Measurements from ENCODE around the gene TPSG1. TPM values are rescaled to one million over a fixed set of nuclear protein-coding genes. Genes with fewer than 3 reads are reported as not detected.

TPSG1 gene
- total RNA-seq, 1 experiment from 2014 or later: not detected

GRCh38 chr16:1180549-1181403 lies 44.3 kb downstream of the TPSG1 start:
- H3K4me2 ChIP-seq (ENCODE audit: low read length): no peak overlapping the region

More at GRCh38 chr16:1180549-1181403, 44.3 kb downstream of the TPSG1 start:
- intact Hi-C loops (cut with micrococcal nuclease): no loop called here
- RAD21 ChIA-PET (ENCODE audit: low non-redundant PET in 1 of 2, low total read pairs in 2 of 2, uncharacterized antibody in 2 of 2, unreplicated experiment in 2 of 2): interaction anchor here in 1 of 2 experiments (0.5 kb wide), 1 partner anchor 18 kb away, joined by 3 read pairs; no protein-coding TSS in a partner anchor
- H3K9ac ChIP-seq (ENCODE audit: low read length): no peak overlapping the region
- no peaks in the 10 kb centered on the region for H3K9me2 ChIP-seq (ENCODE audit: insufficient read depth)
- CTCF ChIA-PET: interaction anchor here (1.1 kb wide), 1 partner anchor 12 kb away, joined by 3 read pairs; no protein-coding TSS in a partner anchor
- no peaks in the 10 kb centered on the region for H3K9me3 ChIP-seq (ENCODE audit: control insufficient read depth in 1 of 2, insufficient read depth in 1 of 2, low read depth in 1 of 2, low read length in 2 of 2)
- no peak overlapping the region; the same call in 1 of the 2 replicates for H3K27ac ChIP-seq (ENCODE audit: low read depth, low read length)
- H3K4me3 ChIP-seq (replicated peaks in 1 of 2; ENCODE audit: low read depth in 1 of 2, low read length in 2 of 2): no peak overlapping the region
- BruUV-seq (replicated peaks): no TSS peak
- H2AFZ ChIP-seq (ENCODE audit: low read depth, low read length, poor library complexity, severe bottlenecking): no peak overlapping the region
- no peak for DNase-seq (ENCODE audit: low read depth, low spot score)
- no peaks in the 10 kb centered on the region for H3K27me3 ChIP-seq (ENCODE audit: insufficient read depth, low read length)
- POLR2A ChIA-PET: no interaction called here
- no peaks in the 10 kb centered on the region for H3K36me3 ChIP-seq (ENCODE audit: control insufficient read depth in 1 of 2, insufficient read depth in 2 of 2, low read length in 2 of 2)
- H4K20me1 ChIP-seq (ENCODE audit: insufficient read depth): no peaks in the 10 kb centered on the region
- ATAC-seq: no peak
- no peaks in the 10 kb centered on the region; the same call in 1 of the 2 replicates for H3K79me2 ChIP-seq (ENCODE audit: insufficient read depth, low read length)
- peaks cover 24 to 42% of the 10 kb centered on the region in 2 experiments for H3K4me1 ChIP-seq (ENCODE audit: control insufficient read depth in 1 of 2, insufficient read depth in 2 of 2, low read length in 2 of 2)
- TF ChIP-seq REST (IDR thresholded peaks at IDR 0.05; ENCODE audit: low read depth): no peak
